Prostate gland (tissue), 2 donors: ENCODE data around the gene SLC37A1. TPM values are rescaled to one million over a fixed set of nuclear protein-coding genes. Genes with fewer than 3 reads are reported as not detected.

Experiments used
- DNase-seq: peaks from one replicate; pipeline ENCODE4 v3.0.0-alpha.2; 2019; ENCODE audit warnings: low spot score
- H3K27ac ChIP-seq, 2 donors: fragments of 200-600 bp; sonication (generic); 2 replicates each; pipeline ENCODE4 v1.5.1; 2017 to 2019
- H3K27me3 ChIP-seq: fragments of 200-600 bp; sonication (generic); replicated peaks from 2 replicates; pipeline ENCODE4 v1.5.1; 2019; ENCODE audit not compliant: insufficient read depth
- H3K36me3 ChIP-seq, 2 donors: fragments of 200-600 bp; sonication (generic); 1 replicate in 1 of 2; 2 replicates in 1 of 2; pipeline versions ENCODE4 v1.5.1 to v1.8.1; 2017 to 2019
- H3K4me1 ChIP-seq: fragments of 200-600 bp; sonication (generic); replicated peaks from 2 replicates; pipeline ENCODE4 v1.5.1; 2019
- H3K4me3 ChIP-seq, 2 donors: fragments of 200-600 bp; sonication (generic); 2 replicates each; pipeline ENCODE4 v1.5.1; 2017 to 2019
- H3K9me3 ChIP-seq: fragments of 200-600 bp; sonication (generic); 2 replicates; pipeline ENCODE4 v1.5.1; 2017
- CTCF ChIP-seq, 4 experiments: fragments of 200-600 bp in 2 of 4; fragments of 450-650 bp in 2 of 4; sonication (generic) in 2 of 4; IDR thresholded peaks; 1 replicate in 3 of 4; 2 replicates in 1 of 4; pipeline ENCODE4 v1.5.1; 2016 to 2019; ENCODE audit warnings: antibody characterized with exemption in 4 of 4, mild to moderate bottlenecking in 2 of 4, moderate library complexity in 2 of 4
- POLR2A ChIP-seq: fragments of 450-650 bp; IDR thresholded peaks from one replicate; pipeline ENCODE4 v1.6.1; 2016; ENCODE audit warnings: antibody characterized with exemption, mild to moderate bottlenecking
- POLR2AphosphoS5 ChIP-seq: sonication (generic); formaldehyde crosslinking; IDR thresholded peaks from one replicate; pipeline ENCODE4 v1.6.1; 2017; ENCODE audit warnings: antibody characterized with exemption
- WGBS: methylation state at CpG from one replicate; pipeline ENCODE4 v1.1.5; 2018; 5-methylcytosine and 5-hydroxymethylcytosine counted together
- intact Hi-C: fragments of 100-400 bp; cut with DNase I; formaldehyde crosslinking; loops from one replicate; pipeline ENCODE4 v1.14.2; 2022
- total RNA-seq, 2 donors: library from RNA; depleted of rRNA; stranded (reverse); fragments of >200 nt; gene quantifications; one replicate each; pipeline ENCODE4 v1.1.0, GENCODE V29; 2016

Gene SLC37A1
- total RNA-seq, 2 donors from 2014 or later = 44.2 to 49.6 TPM

GRCh38 chr21:42564561-42564971 lies 50.9 kb downstream of the SLC37A1 start:
- Histone ChIP-seq H3K27me3 (no peaks in the 10 kb centered on the region), H3K9me3 (no peaks in the 10 kb centered on the region), H3K4me1 (peaks cover 2% of the 10 kb centered on the region), H3K4me3 (no peak overlapping the region), H3K36me3 (peaks cover 10 to 13% of the 10 kb centered on the region in 2 donors), H3K27ac (no peak overlapping the region)
- WGBS = 91% methylated on average over 17 of the region's 17 CpGs
- intact Hi-C loops = loop anchor here (10.0 kb wide), 1 partner anchor 420 kb away; no protein-coding TSS in a partner anchor
- TF ChIP-seq POLR2AphosphoS5 = no peak
- no peak for TF ChIP-seq POLR2A
- TF ChIP-seq CTCF (IDR thresholded peaks at IDR 0.05) = no peak
- DNase-seq = no peak

- H3K36me3 ChIP-seq = peaks cover 10 to 13% of the 10 kb centered on the region in 2 donors
- WGBS = 82% methylated on average over 16 of the region's 16 CpGs
- TF ChIP-seq CTCF (IDR thresholded peaks at IDR 0.05) = no peak
- no peak for TF ChIP-seq POLR2A
- no peak for TF ChIP-seq POLR2AphosphoS5
- intact Hi-C loops = loop anchor here (10.0 kb wide), 1 partner anchor 421 kb away; no protein-coding TSS in a partner anchor
- peaks cover 2% of the 10 kb centered on the region for H3K4me1 ChIP-seq
- no peak overlapping the region for H3K27ac ChIP-seq
- no peak overlapping the region for H3K4me3 ChIP-seq
- H3K27me3 ChIP-seq = no peaks in the 10 kb centered on the region
- no peaks in the 10 kb centered on the region for H3K9me3 ChIP-seq
- DNase-seq = no peak
These were observed 51.7 kb downstream of the SLC37A1 start for GRCh38 chr21:42565206-42565810.

- Histone ChIP-seq H3K27me3 (no peaks in the 10 kb centered on the region), H3K4me3 (no peak overlapping the region), H3K27ac (no peak overlapping the region), H3K4me1 (no peaks in the 10 kb centered on the region), H3K36me3 (peaks cover 10 to 13% of the 10 kb centered on the region in 2 donors), H3K9me3 (no peaks in the 10 kb centered on the region)
- no peak for DNase-seq
- intact Hi-C loops = loop anchor here (10.0 kb wide), 1 partner anchor 421 kb away; no protein-coding TSS in a partner anchor
- 88% methylated on average over 13 of the region's 13 CpGs for WGBS
- TF ChIP-seq POLR2AphosphoS5 (no peak), POLR2A (no peak), CTCF (IDR thresholded peaks at IDR 0.05) (no peak)
These were observed 52.4 kb downstream of the SLC37A1 start for GRCh38 chr21:42565886-42566523.

GRCh38 chr21:42566524-42567213 lies 53.0 kb downstream of the SLC37A1 start:
- 81% methylated on average over 16 of the region's 16 CpGs for WGBS
- H3K4me3 ChIP-seq = no peak overlapping the region
- intact Hi-C loops = loop anchor here (10.0 kb wide), 1 partner anchor 422 kb away; no protein-coding TSS in a partner anchor
- no peak overlapping the region for H3K27ac ChIP-seq
- DNase-seq = no peak
- H3K36me3 ChIP-seq = peaks cover 10 to 13% of the 10 kb centered on the region in 2 donors
- no peak for TF ChIP-seq POLR2A
- TF ChIP-seq POLR2AphosphoS5 = no peak
- TF ChIP-seq CTCF (IDR thresholded peaks at IDR 0.05) = no peak
- no peaks in the 10 kb centered on the region for H3K27me3 ChIP-seq
- no peaks in the 10 kb centered on the region for H3K9me3 ChIP-seq
- no peaks in the 10 kb centered on the region for H3K4me1 ChIP-seq
